Loucy (cell line): Measurements from ENCODE around the gene EFHB.

Source experiments
- EZH2phosphoT487 ChIP-seq: fragments of 200-600 bp; IDR thresholded peaks from 2 replicates; pipeline ENCODE4 v1.6.1; 2018; ENCODE audit warnings: antibody characterized with exemption, mild to moderate bottlenecking, moderate library complexity, borderline replicate concordance
- TF ChIP-seq, protein P1 (sequence below): fragments of 200-600 bp; sonication (generic); conservative IDR thresholded peaks from 2 replicates; pipeline ENCODE4 v1.5.1; 2014; ENCODE audit warnings: mild to moderate bottlenecking, antibody characterized with exemption, low read length

DNA sequence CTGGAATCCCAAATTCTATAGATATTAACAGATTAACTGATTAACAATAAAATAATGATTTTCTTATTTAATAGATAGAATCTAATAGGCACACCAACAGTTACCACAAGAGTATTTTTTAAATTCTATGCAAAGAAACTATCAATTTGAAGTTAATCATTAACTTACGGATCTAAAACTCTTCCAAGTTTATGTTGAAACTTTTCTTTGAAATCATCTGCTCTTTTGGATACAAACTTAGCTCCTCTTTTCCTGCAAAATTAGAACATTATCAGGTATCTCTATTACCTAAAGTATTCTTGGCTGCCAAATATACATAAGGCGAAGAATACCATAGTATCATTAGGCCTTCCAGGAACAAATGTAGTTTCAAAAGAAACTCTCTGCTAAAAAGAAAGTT, 34.8 kb downstream of the EFHB start:
- TF ChIP-seq, protein P1, sequence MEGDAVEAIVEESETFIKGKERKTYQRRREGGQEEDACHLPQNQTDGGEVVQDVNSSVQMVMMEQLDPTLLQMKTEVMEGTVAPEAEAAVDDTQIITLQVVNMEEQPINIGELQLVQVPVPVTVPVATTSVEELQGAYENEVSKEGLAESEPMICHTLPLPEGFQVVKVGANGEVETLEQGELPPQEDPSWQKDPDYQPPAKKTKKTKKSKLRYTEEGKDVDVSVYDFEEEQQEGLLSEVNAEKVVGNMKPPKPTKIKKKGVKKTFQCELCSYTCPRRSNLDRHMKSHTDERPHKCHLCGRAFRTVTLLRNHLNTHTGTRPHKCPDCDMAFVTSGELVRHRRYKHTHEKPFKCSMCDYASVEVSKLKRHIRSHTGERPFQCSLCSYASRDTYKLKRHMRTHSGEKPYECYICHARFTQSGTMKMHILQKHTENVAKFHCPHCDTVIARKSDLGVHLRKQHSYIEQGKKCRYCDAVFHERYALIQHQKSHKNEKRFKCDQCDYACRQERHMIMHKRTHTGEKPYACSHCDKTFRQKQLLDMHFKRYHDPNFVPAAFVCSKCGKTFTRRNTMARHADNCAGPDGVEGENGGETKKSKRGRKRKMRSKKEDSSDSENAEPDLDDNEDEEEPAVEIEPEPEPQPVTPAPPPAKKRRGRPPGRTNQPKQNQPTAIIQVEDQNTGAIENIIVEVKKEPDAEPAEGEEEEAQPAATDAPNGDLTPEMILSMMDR, result no peak
- TF ChIP-seq EZH2phosphoT487, result no peak
